Measurements from ENCODE around the gene REXO4. TPM values are rescaled to one million over a fixed set of nuclear protein-coding genes. Genes with fewer than 3 reads are reported as not detected.

The REXO4 gene
- total and polyA plus RNA-seq, 2 of the 13 experiments (the other 11 are each of a cell fraction or from before 2014, with no cell fraction given): 18.5 to 30.4 TPM

- TF ChIP-seq HMGXB4 (CRISPR knock-in tag; IDR thresholded peaks at IDR 0.05; ENCODE audit: borderline replicate concordance in 1 of 2, low read depth in 1 of 2): no peak
- TF ChIP-seq ZBTB8A (CRISPR knock-in tag; IDR thresholded peaks at IDR 0.05; ENCODE audit: borderline replicate concordance, low read depth): no peak
- no peak for TF ChIP-seq BHLHE40 (IDR thresholded peaks at IDR 0.05; ENCODE audit: low read length)
- no peak for TF ChIP-seq YY1 (IDR thresholded peaks at IDR 0.05; ENCODE audit: insufficient read depth, insufficient replicate concordance, low read depth, low read length)
- TF ChIP-seq ZNF777 (CRISPR knock-in tag; IDR thresholded peaks at IDR 0.05): 0 out of 2 replicates have a peak, but pooled peaks have one; percentile 27
These were observed 11.9 kb upstream of the REXO4 start (continued) for GRCh38 chr9:133429641-133430161.

- no TSS peak for BruUV-seq (replicated peaks)
- TF ChIP-seq TMF1 (CRISPR knock-in tag; IDR thresholded peaks at IDR 0.05; ENCODE audit: low read depth) (0 out of 2 replicates have a peak, but pooled peaks have one; percentile 9), MAZ (IDR thresholded peaks at IDR 0.05; ENCODE audit: borderline replicate concordance, low read depth, low read length) (no peak), MAZ (CRISPR knock-in tag; IDR thresholded peaks at IDR 0.05; ENCODE audit: low read depth) (0 out of 2 replicates have a peak, but pooled peaks have one; percentile 12), ZFY (CRISPR knock-in tag; IDR thresholded peaks at IDR 0.05) (peak; percentile 4; the same call in 1 of the 2 replicates), RELA (CRISPR knock-in tag; IDR thresholded peaks at IDR 0.05) (no peak), ARNTL (CRISPR knock-in tag; IDR thresholded peaks at IDR 0.05) (no peak)
- ChIA-PET CTCF (ENCODE audit: low intra/inter-chr PET ratio, low total read pairs) (no interaction called here), POLR2A (interaction anchor here (1.8 kb wide), 1 partner anchor 30 kb away, joined by 9 read pairs; the partner anchor contains the start of gene CACFD1)
- H3K4me3 ChIP-seq (replicated peaks in 1 of 3; ENCODE audit: insufficient read depth in 1 of 3, low read depth in 2 of 3, low read length in 3 of 3): no peak overlapping the region; a peak in 1 of 6 replicates
- no peaks in the 10 kb centered on the region for H3K79me2 ChIP-seq (ENCODE audit: insufficient read depth, low read length)
- H3K36me3 ChIP-seq (replicated peaks in 1 of 2; ENCODE audit: control insufficient read depth in 1 of 2, insufficient read depth in 2 of 2, low read length in 2 of 2): no peaks in the 10 kb centered on the region
- no peak for FAIRE-seq
- H3K27me3 ChIP-seq (ENCODE audit: control insufficient read depth in 1 of 2, insufficient read depth in 2 of 2, low read length in 2 of 2): no peaks in the 10 kb centered on the region; a peak in 1 of 5 replicates
- 73% methylated on average over 18 of the region's 18 CpGs for WGBS (ENCODE audit: low lambda C conversion rate)
- no peak for DNase-seq (ENCODE audit: low spot score)
- no peak overlapping the region for H3K9ac ChIP-seq (ENCODE audit: insufficient read depth, low read depth, low read length)
- H3K4me1 ChIP-seq (ENCODE audit: insufficient read depth, low read length): peaks cover 25% of the 10 kb centered on the region
- no peak overlapping the region for H2AFZ ChIP-seq (ENCODE audit: low read length)
- no peak overlapping the region for H3K4me2 ChIP-seq (ENCODE audit: low read depth, low read length)
- no peaks in the 10 kb centered on the region for H4K20me1 ChIP-seq (ENCODE audit: insufficient read depth, low read length)
- H3K27ac ChIP-seq (ENCODE audit: extremely low read length, insufficient read depth, low read length): no peak overlapping the region
- intact Hi-C loops (cut with micrococcal nuclease; ENCODE audit: unreplicated experiment) (no loop called here), in situ Hi-C loops (cut with HindIII; ENCODE audit: extremely low pct_ligation_motif_present, low pct_unique_long_range_greater_than_20kb) (no loop called here)
- H3K9me3 ChIP-seq (ENCODE audit: low read length): no peaks in the 10 kb centered on the region
- ATAC-seq: no peak
These were observed 11.4 kb upstream of the REXO4 start for GRCh38 chr9:133429214-133429613.
